ENCODE results near the gene CIZ1. TPM values are rescaled to one million over a fixed set of nuclear protein-coding genes. Genes with fewer than 3 reads are reported as not detected.

Gene CIZ1
- polyA plus RNA-seq, 1 of the 3 experiments (the other 2 are of a cell fraction): 37.0 TPM

- Histone ChIP-seq H3K9ac (no peak overlapping the region), H3K4me2 (no peak overlapping the region), H3K4me3 (ENCODE audit: low read depth in 2 of 2, low read length in 1 of 2) (no peak overlapping the region), H3F3A (replicated peaks; ENCODE audit: insufficient read depth) (no peaks in the 10 kb centered on the region), H3K79me2 (ENCODE audit: insufficient read depth) (peaks cover 6% of the 10 kb centered on the region; the same call in 1 of the 2 replicates), H3K27ac (ENCODE audit: low read depth in 2 of 2, low read length in 1 of 2) (no peak overlapping the region; a peak in 1 of 4 replicates), H4K20me1 (ENCODE audit: insufficient read depth) (peaks cover 10% of the 10 kb centered on the region; the same call in 1 of the 2 replicates), H3K9me2 (no peaks in the 10 kb centered on the region), H3K4me1 (ENCODE audit: control insufficient read depth in 1 of 2, insufficient read depth in 2 of 2, low read depth in 1 of 2, low read length in 1 of 2) (peaks cover 4 to 15% of the 10 kb centered on the region in 2 experiments; a peak in 1 of 4 replicates), H2AFZ (ENCODE audit: low read depth) (no peak overlapping the region), H3K27me3 (ENCODE audit: insufficient read depth) (no peaks in the 10 kb centered on the region), H3K36me3 (replicated peaks in 1 of 2; ENCODE audit: control insufficient read depth in 1 of 2, insufficient read depth in 2 of 2, low read length in 1 of 2) (peaks cover 0 to 26% of the 10 kb centered on the region in 2 experiments), H3K9me3 (no peaks in the 10 kb centered on the region)
- no peak for DNase-seq
- ChIA-PET CTCF (interaction anchor here (1.0 to 1.3 kb wide), 3 partner anchors 22 to 178 kb away, joined by 3 to 6 read pairs (median 3); no protein-coding TSS in a partner anchor), POLR2A (no interaction called here)
- WGBS (ENCODE audit: low lambda C conversion rate): 96% methylated on average over 13 of the region's 29 CpGs
- TF ChIP-seq FOSL2 (IDR thresholded peaks at IDR 0.05; ENCODE audit: borderline replicate concordance, low read depth) (no peak), GATA2 (CRISPR knock-in tag; IDR thresholded peaks at IDR 0.05) (no peak), MXI1 (IDR thresholded peaks at IDR 0.05; ENCODE audit: low read depth, low read length) (no peak), CHD2 (IDR thresholded peaks at IDR 0.05; ENCODE audit: low read length, partially characterized antibody) (no peak), EZH2phosphoT487 (IDR thresholded peaks at IDR 0.05; ENCODE audit: borderline replicate concordance, low read depth) (no peak), GABPA (IDR thresholded peaks at IDR 0.05; ENCODE audit: low read depth) (no peak), TCF12 (IDR thresholded peaks at IDR 0.05) (no peak), SIN3A (IDR thresholded peaks at IDR 0.05; ENCODE audit: borderline replicate concordance, low read depth, low read length) (no peak), USF2 (IDR thresholded peaks at IDR 0.05; ENCODE audit: borderline replicate concordance, low read depth, low read length) (no peak), MEF2A (IDR thresholded peaks at IDR 0.05; ENCODE audit: borderline replicate concordance, low read depth) (no peak), FOXJ3 (CRISPR knock-in tag; IDR thresholded peaks at IDR 0.05) (no peak), SMC3 (IDR thresholded peaks at IDR 0.05; ENCODE audit: low read depth, low read length) (no peak), TEAD4 (IDR thresholded peaks at IDR 0.05; ENCODE audit: borderline replicate concordance, insufficient read depth) (no peak), RAD21 (IDR thresholded peaks at IDR 0.05; ENCODE audit: low read length) (no peak), JUND (IDR thresholded peaks at IDR 0.05) (no peak), RCOR1 (IDR thresholded peaks at IDR 0.05; ENCODE audit: low read length) (no peak)
- TF ChIP-seq, protein P1, sequence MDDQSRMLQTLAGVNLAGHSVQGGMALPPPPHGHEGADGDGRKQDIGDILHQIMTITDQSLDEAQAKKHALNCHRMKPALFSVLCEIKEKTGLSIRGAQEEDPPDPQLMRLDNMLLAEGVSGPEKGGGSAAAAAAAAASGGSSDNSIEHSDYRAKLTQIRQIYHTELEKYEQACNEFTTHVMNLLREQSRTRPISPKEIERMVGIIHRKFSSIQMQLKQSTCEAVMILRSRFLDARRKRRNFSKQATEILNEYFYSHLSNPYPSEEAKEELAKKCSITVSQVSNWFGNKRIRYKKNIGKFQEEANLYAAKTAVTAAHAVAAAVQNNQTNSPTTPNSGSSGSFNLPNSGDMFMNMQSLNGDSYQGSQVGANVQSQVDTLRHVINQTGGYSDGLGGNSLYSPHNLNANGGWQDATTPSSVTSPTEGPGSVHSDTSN (IDR thresholded peaks at IDR 0.05): no peak
- TF ChIP-seq, protein P2, sequence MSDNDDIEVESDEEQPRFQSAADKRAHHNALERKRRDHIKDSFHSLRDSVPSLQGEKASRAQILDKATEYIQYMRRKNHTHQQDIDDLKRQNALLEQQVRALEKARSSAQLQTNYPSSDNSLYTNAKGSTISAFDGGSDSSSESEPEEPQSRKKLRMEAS (IDR thresholded peaks at IDR 0.05; ENCODE audit: low read depth): no peak
These were observed 70.5 kb downstream of the CIZ1 start for GRCh38 chr9:128120741-128121465.

All from SK-N-SH (cell line).